HepG2 (cell line): ENCODE data around the gene MLLT10. TPM values are rescaled to one million over a fixed set of nuclear protein-coding genes. Genes with fewer than 3 reads are reported as not detected.
A peak's percentile ranks its signal among the peaks of the same experiment; 100 is the strongest.

ENCODE experiments used
- ATF1 ChIP-seq: IDR thresholded peaks from 2 replicates; pipeline ENCODE4 v1.6.1; 2016; ENCODE audit warnings: mild to moderate bottlenecking, control low read depth
- BRCA1 ChIP-seq: sonication (generic); formaldehyde crosslinking; IDR thresholded peaks from 2 replicates; pipeline ENCODE4 v1.4.0; 2020; ENCODE audit warnings: missing genetic modification reagents
- ELF1 ChIP-seq: sonication (generic); formaldehyde crosslinking; IDR thresholded peaks from 2 replicates; pipeline ENCODE4 v1.4.0; 2020; ENCODE audit warnings: missing genetic modification reagents
- ETV5 ChIP-seq: IDR thresholded peaks from 2 replicates; pipeline ENCODE4 v1.6.1; 2018; ENCODE audit warnings: missing biosample characterization, missing genetic modification reagents, inconsistent platforms, borderline replicate concordance
- HNRNPK ChIP-seq: fragments of 200-400 bp; formaldehyde crosslinking; IDR thresholded peaks from 2 replicates; pipeline ENCODE4 v1.6.1; 2018; ENCODE audit warnings: low read length, low read depth, moderate library complexity, mild to moderate bottlenecking; ENCODE audit not compliant: poor library complexity, severe bottlenecking
- JUNB ChIP-seq: sonication (generic); formaldehyde crosslinking; IDR thresholded peaks from 2 replicates; pipeline ENCODE4 v1.8.0; 2022; ENCODE audit warnings: missing genetic modification reagents, mild to moderate bottlenecking, borderline replicate concordance
- KDM6A ChIP-seq: IDR thresholded peaks from 2 replicates; pipeline ENCODE4 v1.6.1; 2016; ENCODE audit warnings: low read depth
- KLF11 ChIP-seq: IDR thresholded peaks from 2 replicates; pipeline ENCODE4 v1.6.1; 2016; ENCODE audit warnings: missing compliant biosample characterization
- NFIB ChIP-seq: sonication (generic); formaldehyde crosslinking; IDR thresholded peaks from 2 replicates; pipeline ENCODE4 v1.9.0; 2021; ENCODE audit warnings: missing genetic modification reagents, mild to moderate bottlenecking, borderline replicate concordance
- THAP11 ChIP-seq: IDR thresholded peaks from 2 replicates; pipeline ENCODE4 v1.6.1; 2016; ENCODE audit warnings: missing biosample characterization, missing genetic modification reagents
- TRIM24 ChIP-seq: sonication (generic); formaldehyde crosslinking; IDR thresholded peaks from 2 replicates; pipeline ENCODE4 v1.8.0; 2022; ENCODE audit warnings: mild to moderate bottlenecking, missing genetic modification reagents
- ZNF121 ChIP-seq: sonication (generic); formaldehyde crosslinking; IDR thresholded peaks from 2 replicates; pipeline ENCODE4 v1.5.0; 2020; ENCODE audit warnings: mild to moderate bottlenecking, missing genetic modification reagents
- ZNF326 ChIP-seq: sonication (generic); formaldehyde crosslinking; IDR thresholded peaks from 2 replicates; pipeline ENCODE4 v1.4.0; 2020; ENCODE audit warnings: missing genetic modification reagents, borderline replicate concordance
- ZNF549 ChIP-seq: sonication (generic); formaldehyde crosslinking; IDR thresholded peaks from 2 replicates; pipeline ENCODE4 v1.5.0; 2020; ENCODE audit warnings: missing genetic modification reagents
- ZNF790 ChIP-seq: sonication (generic); formaldehyde crosslinking; IDR thresholded peaks from 2 replicates; pipeline ENCODE4 v1.8.0; 2022; ENCODE audit warnings: missing genetic modification reagents, mild to moderate bottlenecking, borderline replicate concordance
- ZSCAN25 ChIP-seq: sonication (generic); formaldehyde crosslinking; IDR thresholded peaks from 2 replicates; pipeline ENCODE4 v1.8.0; 2022; ENCODE audit warnings: mild to moderate bottlenecking, missing genetic modification reagents
- polyA plus RNA-seq, 8 experiments: library from polyadenylated mRNA; depleted of rRNA in 3 of 8; stranded (reverse) in 7 of 8; unstranded in 1 of 8; fragments of >200 nt; fragmentation: Illumina TruSeq in 4 of 8; extraction: Trizol in 4 of 8; gene quantifications; 2 replicates each; pipeline versions ENCODE4 v1.2.1 to v1.2.3, GENCODE V29; 2011 to 2016; ENCODE audit warnings: low read depth in 4 of 8, missing spikeins in 1 of 8, mixed read lengths in 1 of 8; ENCODE audit not compliant: insufficient read depth in 1 of 8
- total RNA-seq, 5 experiments: library from RNA; depleted of rRNA; stranded (reverse); fragments of >200 nt; fragmentation: Illumina TruSeq; extraction: Trizol; gene quantifications; 2 replicates each; pipeline ENCODE4 v1.2.3, GENCODE V29; 2016; ENCODE audit warnings: low read depth in 1 of 5
- TF ChIP-seq, protein P1 (sequence below): sonication (generic); formaldehyde crosslinking; conservative IDR thresholded peaks from 2 replicates; pipeline ENCODE4 v1.5.0; 2020; ENCODE audit warnings: missing genetic modification reagents
- TF ChIP-seq, protein P2 (sequence below): sonication (generic); formaldehyde crosslinking; IDR thresholded peaks from 2 replicates; pipeline ENCODE4 v1.4.0; 2020; ENCODE audit warnings: mild to moderate bottlenecking, low read depth, missing genetic modification reagents
- TF ChIP-seq, protein P3 (sequence below): sonication (generic); formaldehyde crosslinking; IDR thresholded peaks from 2 replicates; pipeline ENCODE4 v1.5.0; 2020; ENCODE audit warnings: mild to moderate bottlenecking, missing genetic modification reagents, borderline replicate concordance

Gene MLLT10
- total and polyA plus RNA-seq, 2 of the 13 experiments (the other 11 are each of a cell fraction or from before 2014, with no cell fraction given): 51.3 to 84.1 TPM

DNA sequence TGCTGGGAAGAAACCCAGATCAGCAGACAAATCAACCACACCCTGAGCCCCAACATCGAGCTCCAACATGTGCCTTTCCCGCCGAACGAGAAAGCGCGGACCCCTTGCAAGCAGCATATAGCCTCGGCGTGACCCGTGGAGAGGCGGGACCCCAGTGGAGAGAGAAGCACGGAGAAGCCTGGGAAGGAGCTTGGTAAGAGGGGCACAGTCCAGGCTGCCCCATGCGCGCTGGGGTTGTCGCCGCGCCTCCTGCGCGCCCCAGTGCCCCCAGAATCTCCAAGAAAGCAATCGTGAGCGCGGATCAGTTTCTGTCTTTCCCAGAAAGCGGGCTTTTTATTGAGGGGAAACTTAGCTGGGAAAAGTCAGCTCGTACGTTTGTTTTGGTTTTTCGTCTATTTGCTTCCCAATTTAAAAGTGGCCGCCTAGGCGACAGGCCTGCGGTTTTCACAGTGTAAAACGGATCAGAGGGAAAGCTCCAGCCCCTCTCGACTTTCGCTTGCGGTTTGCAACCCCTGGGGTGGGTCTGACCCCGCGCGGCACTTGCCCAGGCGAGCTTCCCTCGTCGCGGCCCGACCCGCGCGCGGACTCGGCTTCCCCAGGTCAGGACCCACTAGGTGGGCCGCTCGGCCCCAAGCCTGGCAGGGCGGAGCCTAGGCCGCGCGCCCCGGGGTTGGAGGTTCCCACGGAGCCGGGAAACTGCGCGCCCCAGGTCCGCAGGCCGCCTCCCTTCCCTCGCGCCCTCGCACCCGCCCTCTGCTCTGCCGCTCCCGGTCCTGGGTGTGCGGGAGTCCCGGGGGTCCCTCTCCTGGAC is 39.6 kb upstream of the MLLT10 start (continued):
- TF ChIP-seq, protein P1, sequence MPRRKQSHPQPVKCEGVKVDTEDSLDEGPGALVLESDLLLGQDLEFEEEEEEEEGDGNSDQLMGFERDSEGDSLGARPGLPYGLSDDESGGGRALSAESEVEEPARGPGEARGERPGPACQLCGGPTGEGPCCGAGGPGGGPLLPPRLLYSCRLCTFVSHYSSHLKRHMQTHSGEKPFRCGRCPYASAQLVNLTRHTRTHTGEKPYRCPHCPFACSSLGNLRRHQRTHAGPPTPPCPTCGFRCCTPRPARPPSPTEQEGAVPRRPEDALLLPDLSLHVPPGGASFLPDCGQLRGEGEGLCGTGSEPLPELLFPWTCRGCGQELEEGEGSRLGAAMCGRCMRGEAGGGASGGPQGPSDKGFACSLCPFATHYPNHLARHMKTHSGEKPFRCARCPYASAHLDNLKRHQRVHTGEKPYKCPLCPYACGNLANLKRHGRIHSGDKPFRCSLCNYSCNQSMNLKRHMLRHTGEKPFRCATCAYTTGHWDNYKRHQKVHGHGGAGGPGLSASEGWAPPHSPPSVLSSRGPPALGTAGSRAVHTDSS: no peak
- TF ChIP-seq ZNF326 (CRISPR knock-in tag) (no peak), ELF1 (no peak), KDM6A (CRISPR knock-in tag) (no peak), ZNF790 (CRISPR knock-in tag) (no peak), ETV5 (CRISPR knock-in tag) (0 out of 2 replicates have a peak, but pooled peaks have one; percentile 7), NFIB (CRISPR knock-in tag) (no peak), HNRNPK (peak; percentile 18), JUNB (CRISPR knock-in tag) (no peak), THAP11 (CRISPR knock-in tag) (no peak), BRCA1 (CRISPR knock-in tag) (peak; percentile 52; the same call in 1 of the 2 replicates), ATF1 (CRISPR knock-in tag) (no peak), KLF11 (CRISPR knock-in tag) (no peak), ZSCAN25 (0 out of 2 replicates have a peak, but pooled peaks have one; percentile 36), TRIM24 (CRISPR knock-in tag) (no peak), ZNF121 (CRISPR knock-in tag) (no peak), ZNF549 (CRISPR knock-in tag) (no peak)
- TF ChIP-seq, protein P2, sequence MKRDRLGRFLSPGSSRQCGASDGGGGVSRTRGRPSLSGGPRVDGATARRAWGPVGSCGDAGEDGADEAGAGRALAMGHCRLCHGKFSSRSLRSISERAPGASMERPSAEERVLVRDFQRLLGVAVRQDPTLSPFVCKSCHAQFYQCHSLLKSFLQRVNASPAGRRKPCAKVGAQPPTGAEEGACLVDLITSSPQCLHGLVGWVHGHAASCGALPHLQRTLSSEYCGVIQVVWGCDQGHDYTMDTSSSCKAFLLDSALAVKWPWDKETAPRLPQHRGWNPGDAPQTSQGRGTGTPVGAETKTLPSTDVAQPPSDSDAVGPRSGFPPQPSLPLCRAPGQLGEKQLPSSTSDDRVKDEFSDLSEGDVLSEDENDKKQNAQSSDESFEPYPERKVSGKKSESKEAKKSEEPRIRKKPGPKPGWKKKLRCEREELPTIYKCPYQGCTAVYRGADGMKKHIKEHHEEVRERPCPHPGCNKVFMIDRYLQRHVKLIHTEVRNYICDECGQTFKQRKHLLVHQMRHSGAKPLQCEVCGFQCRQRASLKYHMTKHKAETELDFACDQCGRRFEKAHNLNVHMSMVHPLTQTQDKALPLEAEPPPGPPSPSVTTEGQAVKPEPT (CRISPR knock-in tag): no peak; the same call in 1 of the 2 replicates
- TF ChIP-seq, protein P3, sequence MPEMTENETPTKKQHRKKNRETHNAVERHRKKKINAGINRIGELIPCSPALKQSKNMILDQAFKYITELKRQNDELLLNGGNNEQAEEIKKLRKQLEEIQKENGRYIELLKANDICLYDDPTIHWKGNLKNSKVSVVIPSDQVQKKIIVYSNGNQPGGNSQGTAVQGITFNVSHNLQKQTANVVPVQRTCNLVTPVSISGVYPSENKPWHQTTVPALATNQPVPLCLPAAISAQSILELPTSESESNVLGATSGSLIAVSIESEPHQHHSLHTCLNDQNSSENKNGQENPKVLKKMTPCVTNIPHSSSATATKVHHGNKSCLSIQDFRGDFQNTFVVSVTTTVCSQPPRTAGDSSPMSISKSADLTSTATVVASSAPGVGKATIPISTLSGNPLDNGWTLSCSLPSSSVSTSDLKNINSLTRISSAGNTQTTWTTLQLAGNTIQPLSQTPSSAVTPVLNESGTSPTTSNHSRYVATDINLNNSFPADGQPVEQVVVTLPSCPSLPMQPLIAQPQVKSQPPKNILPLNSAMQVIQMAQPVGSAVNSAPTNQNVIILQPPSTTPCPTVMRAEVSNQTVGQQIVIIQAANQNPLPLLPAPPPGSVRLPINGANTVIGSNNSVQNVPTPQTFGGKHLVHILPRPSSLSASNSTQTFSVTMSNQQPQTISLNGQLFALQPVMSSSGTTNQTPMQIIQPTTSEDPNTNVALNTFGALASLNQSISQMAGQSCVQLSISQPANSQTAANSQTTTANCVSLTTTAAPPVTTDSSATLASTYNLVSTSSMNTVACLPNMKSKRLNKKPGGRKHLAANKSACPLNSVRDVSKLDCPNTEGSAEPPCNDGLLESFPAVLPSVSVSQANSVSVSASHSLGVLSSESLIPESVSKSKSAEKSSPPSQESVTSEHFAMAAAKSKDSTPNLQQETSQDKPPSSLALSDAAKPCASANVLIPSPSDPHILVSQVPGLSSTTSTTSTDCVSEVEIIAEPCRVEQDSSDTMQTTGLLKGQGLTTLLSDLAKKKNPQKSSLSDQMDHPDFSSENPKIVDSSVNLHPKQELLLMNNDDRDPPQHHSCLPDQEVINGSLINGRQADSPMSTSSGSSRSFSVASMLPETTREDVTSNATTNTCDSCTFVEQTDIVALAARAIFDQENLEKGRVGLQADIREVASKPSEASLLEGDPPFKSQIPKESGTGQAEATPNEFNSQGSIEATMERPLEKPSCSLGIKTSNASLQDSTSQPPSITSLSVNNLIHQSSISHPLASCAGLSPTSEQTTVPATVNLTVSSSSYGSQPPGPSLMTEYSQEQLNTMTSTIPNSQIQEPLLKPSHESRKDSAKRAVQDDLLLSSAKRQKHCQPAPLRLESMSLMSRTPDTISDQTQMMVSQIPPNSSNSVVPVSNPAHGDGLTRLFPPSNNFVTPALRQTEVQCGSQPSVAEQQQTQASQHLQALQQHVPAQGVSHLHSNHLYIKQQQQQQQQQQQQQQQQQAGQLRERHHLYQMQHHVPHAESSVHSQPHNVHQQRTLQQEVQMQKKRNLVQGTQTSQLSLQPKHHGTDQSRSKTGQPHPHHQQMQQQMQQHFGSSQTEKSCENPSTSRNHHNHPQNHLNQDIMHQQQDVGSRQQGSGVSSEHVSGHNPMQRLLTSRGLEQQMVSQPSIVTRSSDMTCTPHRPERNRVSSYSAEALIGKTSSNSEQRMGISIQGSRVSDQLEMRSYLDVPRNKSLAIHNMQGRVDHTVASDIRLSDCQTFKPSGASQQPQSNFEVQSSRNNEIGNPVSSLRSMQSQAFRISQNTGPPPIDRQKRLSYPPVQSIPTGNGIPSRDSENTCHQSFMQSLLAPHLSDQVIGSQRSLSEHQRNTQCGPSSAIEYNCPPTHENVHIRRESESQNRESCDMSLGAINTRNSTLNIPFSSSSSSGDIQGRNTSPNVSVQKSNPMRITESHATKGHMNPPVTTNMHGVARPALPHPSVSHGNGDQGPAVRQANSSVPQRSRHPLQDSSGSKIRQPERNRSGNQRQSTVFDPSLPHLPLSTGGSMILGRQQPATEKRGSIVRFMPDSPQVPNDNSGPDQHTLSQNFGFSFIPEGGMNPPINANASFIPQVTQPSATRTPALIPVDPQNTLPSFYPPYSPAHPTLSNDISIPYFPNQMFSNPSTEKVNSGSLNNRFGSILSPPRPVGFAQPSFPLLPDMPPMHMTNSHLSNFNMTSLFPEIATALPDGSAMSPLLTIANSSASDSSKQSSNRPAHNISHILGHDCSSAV (CRISPR knock-in tag): no peak
